A549 (cell line): Measurements from ENCODE around the gene GFY.

Experiments
- ATOH8 ChIP-seq: fragments of 250-450 bp; sonication (Bioruptor Pico); IDR thresholded peaks from 2 replicates; pipeline ENCODE4 v1.5.0; 2020; ENCODE audit warnings: low read depth, mild to moderate bottlenecking, moderate library complexity
- BHLHE40 ChIP-seq: IDR thresholded peaks from 2 replicates; pipeline ENCODE4 v1.6.1; 2012; ENCODE audit warnings: low read depth, low read length, inconsistent platforms
- CBX2 ChIP-seq: fragments of 200-600 bp; sonication (generic); IDR thresholded peaks from 2 replicates; pipeline ENCODE4 v1.6.1; 2016; ENCODE audit warnings: low read depth, mild to moderate bottlenecking, borderline replicate concordance
- CBX8 ChIP-seq: fragments of 200-600 bp; sonication (generic); IDR thresholded peaks from 2 replicates; pipeline ENCODE4 v1.6.1; 2016
- CTCF ChIP-seq: fragments of >200 bp; sonication (Bioruptor Twin); formaldehyde crosslinking; IDR thresholded peaks from 3 replicates; pipeline ENCODE4 v1.5.1; 2016
- EP300 ChIP-seq, 2 experiments: fragments of >200 bp; sonication (Bioruptor Twin); formaldehyde crosslinking; IDR thresholded peaks; 2 replicates in 1 of 2; 3 replicates in 1 of 2; pipeline ENCODE4 v1.6.1; 2016 to 2017
- JUNB ChIP-seq: fragments of >200 bp; sonication (Bioruptor Twin); formaldehyde crosslinking; IDR thresholded peaks from 2 replicates; pipeline ENCODE4 v1.6.1; 2016
- MAX ChIP-seq: IDR thresholded peaks from 2 replicates; pipeline ENCODE4 v1.6.1; 2012
- NFE2L2 ChIP-seq: fragments of 150-350 bp; conservative IDR thresholded peaks from 2 replicates; pipeline ENCODE4 v1.6.1; 2014; ENCODE audit warnings: low read length
- PBX3 ChIP-seq: IDR thresholded peaks from 2 replicates; pipeline ENCODE4 v1.6.1; 2012
- POLR2A ChIP-seq: IDR thresholded peaks from 2 replicates; pipeline ENCODE4 v1.6.1; 2012; ENCODE audit warnings: mild to moderate bottlenecking, low read length
- REST ChIP-seq: fragments of 200-600 bp; sonication (generic); IDR thresholded peaks from 2 replicates; pipeline ENCODE4 v1.6.1; 2016; ENCODE audit warnings: antibody characterized with exemption, mild to moderate bottlenecking, moderate library complexity
- USF2 ChIP-seq: fragments of 450-650 bp; IDR thresholded peaks from 2 replicates; pipeline ENCODE4 v1.6.1; 2014; ENCODE audit warnings: antibody characterized with exemption

- TF ChIP-seq CTCF (no peak), BHLHE40 (no peak), MAX (no peak), USF2 (no peak), CBX8 (no peak), NFE2L2 (no peak), JUNB (no peak), EP300 (IDR thresholded peaks at IDR 0.05) (no peak), POLR2A (no peak), REST (no peak), PBX3 (no peak), ATOH8 (CRISPR knock-in tag) (no peak), CBX2 (no peak)
These were observed 44.8 kb upstream of the GFY start for GRCh38 chr19:49380391-49380790.
